Amniotic epithelial cell (primary cell): ENCODE data around the gene CHMP4A.

Source experiments
- DNase-seq: peaks from one replicate; pipeline ENCODE4 v3.0.0-alpha.2; 2010; ENCODE audit warnings: low read depth

Gene CHMP4A

GRCh38 chr14:24178399-24179178 lies 34.7 kb downstream of the CHMP4A start:
- DNase-seq: no peak

GRCh38 chr14:24177891-24178290 lies 35.4 kb downstream of the CHMP4A start:
- DNase-seq: no peak

- DNase-seq: no peak
Observed at GRCh38 chr14:24177041-24177825, 36.1 kb downstream of the CHMP4A start.

- no peak for DNase-seq
Observed at GRCh38 chr14:24176599-24176998, 36.7 kb downstream of the CHMP4A start.

- no peak for DNase-seq
Observed at GRCh38 chr14:24172871-24173281, 40.4 kb downstream of the CHMP4A start.

GRCh38 chr14:24172261-24172860 lies 40.9 kb downstream of the CHMP4A start:
- no peak for DNase-seq

- peak; percentile 99 for DNase-seq
Observed at GRCh38 chr14:24171422-24172260, 41.6 kb downstream of the CHMP4A start, which contains the start of gene REC8. REC8 (plus strand) TSS chr14:24172080; CDS start chr14:24172553, 473 bp downstream.

- no peak for DNase-seq
Observed at GRCh38 chr14:24167469-24168114, 45.7 kb downstream of the CHMP4A start.

GRCh38 chr14:24165785-24166184 lies 47.5 kb downstream of the CHMP4A start:
- DNase-seq: no peak

- DNase-seq: no peak
Observed at GRCh38 chr14:24164518-24164991, 48.7 kb downstream of the CHMP4A start.

GRCh38 chr14:24162093-24162492 lies 51.2 kb downstream of the CHMP4A start:
- DNase-seq: peak; percentile 92

- peak; percentile 90 for DNase-seq
Observed at GRCh38 chr14:24160850-24161804, 52.2 kb downstream of the CHMP4A start, which contains the start of gene IRF9. IRF9 (plus strand) TSS chr14:24161265; CDS start chr14:24162145, 880 bp downstream.

GRCh38 chr14:24160499-24160849 lies 52.8 kb downstream of the CHMP4A start:
- no peak for DNase-seq

GRCh38 chr14:24159777-24160498 lies 53.4 kb downstream of the CHMP4A start:
- no peak for DNase-seq
